SKM-1 treated with dmso at 0.1 percent for 144 hours (cell line): ENCODE data around the gene RHOD.

Experiments
- DNase-seq: peaks from one replicate; lab custom pipeline; 2025; ENCODE audit not compliant: unreplicated experiment; lab: John Stamatoyannopoulos, UW

The RHOD gene, protein sequence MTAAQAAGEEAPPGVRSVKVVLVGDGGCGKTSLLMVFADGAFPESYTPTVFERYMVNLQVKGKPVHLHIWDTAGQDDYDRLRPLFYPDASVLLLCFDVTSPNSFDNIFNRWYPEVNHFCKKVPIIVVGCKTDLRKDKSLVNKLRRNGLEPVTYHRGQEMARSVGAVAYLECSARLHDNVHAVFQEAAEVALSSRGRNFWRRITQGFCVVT

DNA sequence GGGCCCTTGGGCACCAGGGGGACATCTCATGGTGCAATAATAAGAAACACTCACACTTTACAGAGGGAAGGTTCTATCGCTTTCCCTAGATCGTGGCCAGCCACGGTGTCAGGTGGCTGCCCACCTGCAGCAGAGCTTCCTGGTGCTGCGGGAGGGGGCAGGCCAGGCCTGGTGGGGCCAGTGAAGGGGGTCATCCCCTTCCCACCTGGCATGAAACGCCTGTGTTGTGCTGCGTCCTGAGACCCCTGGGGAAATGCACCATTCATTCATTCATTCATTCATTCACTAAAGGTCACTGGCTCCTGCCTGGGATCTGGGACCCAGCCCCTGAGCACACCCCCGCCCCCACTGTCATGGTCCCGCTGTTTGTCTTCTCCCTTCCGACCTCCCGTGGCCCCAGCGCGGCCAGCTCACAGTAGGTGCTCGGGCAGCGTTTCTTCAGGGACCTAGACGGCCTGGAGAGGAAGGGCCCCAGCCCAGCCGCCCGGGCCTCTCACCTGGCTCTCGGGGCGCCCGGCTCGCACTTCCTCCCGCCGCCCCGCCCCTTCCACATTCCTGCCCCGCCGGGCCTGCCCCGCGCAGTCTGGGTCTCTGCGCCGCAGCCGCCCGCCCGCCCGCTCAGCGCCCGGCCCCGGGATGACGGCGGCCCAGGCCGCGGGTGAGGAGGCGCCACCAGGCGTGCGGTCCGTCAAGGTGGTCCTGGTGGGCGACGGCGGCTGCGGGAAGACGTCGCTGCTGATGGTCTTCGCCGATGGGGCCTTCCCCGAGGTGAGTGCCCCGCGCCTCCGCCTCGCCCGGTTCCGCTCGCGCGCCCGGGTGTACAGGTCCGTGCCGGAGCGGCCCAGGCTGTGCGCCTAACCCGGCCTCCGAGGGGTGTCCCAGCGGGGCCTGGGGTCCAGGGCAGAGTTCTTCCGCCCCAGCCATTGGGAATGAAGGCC is at the start of gene RHOD:
Gene RHOD (plus strand): TSS at position 581 of the 938 bp plus-strand sequence. CDS start 56 bp downstream, at position 637.
- no peak for DNase-seq

DNA sequence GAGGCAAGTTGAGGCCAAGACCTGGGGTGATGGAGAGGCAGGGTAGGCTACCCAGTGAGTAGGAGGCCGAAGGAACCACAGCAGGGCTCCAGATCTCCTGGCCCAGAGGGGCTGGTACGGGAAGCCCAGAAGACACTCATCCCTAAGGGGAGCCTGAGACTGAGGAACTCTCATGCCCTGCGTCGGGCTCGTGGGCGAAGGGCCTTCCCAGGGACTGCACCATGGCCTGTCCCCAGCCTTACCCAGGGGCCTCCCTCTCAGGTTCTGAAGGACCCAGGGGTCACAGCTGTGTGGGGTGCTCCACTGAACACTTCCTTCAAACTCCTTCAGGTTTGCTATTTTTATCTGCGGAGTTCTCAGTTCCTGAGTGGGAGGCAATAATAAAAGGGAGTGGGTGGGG is 49.5 kb upstream of the RHOD start:
- no peak for DNase-seq

DNA sequence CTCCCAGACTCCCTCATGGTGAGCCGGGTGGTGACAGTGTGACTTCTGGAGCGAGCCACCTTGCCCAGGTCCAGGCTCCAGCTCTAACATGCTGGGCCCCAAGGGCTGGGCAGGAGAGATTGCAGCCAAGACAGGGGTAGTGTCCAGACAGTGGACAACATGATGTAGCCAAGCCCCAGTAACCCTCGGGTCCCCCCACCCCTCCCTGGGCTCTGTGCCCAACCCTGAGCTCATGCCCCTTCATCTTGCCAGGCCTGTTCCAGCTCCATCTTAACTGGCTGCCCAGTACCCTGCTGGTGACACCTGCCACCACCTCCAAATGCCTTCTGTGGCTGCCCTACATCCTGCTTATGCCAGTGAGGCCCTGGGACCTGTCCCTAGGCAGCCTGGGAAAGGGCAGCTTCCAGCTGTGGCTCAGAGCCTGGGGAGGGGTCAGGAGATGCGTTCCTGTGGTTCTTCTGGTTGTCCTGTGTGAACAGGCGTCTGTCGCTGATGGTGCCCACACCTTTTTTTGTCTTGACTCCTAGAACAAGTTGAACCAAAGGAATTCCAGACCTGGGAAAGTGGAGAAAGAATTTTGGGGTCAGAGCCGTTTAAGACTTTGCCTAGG is 46.2 kb upstream of the RHOD start:
- DNase-seq: no peak

DNA sequence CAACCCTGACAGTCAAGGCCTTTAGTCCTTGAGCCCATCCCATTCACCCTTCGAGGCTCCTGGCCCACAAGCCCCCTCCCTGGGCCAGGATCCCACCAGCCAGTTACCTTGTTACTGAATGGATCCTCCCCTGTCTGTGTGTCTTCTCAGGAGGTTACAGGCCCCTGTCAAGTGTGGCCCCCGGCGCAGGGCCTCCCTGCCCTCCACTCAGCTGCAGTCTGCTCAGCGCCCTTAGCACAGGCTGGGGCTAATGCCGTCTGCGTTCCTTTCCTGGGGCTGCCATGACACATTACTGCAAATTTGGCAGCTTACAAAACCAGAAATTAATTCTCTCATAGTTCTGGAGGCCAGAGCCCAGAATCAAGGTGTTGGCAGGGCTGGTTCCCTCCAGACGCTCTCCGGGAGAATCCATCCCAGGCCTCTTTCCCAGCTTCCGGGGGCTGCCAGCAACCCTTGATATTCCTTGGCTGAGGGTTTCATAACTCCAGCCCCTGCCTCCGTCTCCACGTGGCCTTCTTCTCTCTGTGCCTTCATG is 43.1 kb upstream of the RHOD start:
- DNase-seq: no peak

DNA sequence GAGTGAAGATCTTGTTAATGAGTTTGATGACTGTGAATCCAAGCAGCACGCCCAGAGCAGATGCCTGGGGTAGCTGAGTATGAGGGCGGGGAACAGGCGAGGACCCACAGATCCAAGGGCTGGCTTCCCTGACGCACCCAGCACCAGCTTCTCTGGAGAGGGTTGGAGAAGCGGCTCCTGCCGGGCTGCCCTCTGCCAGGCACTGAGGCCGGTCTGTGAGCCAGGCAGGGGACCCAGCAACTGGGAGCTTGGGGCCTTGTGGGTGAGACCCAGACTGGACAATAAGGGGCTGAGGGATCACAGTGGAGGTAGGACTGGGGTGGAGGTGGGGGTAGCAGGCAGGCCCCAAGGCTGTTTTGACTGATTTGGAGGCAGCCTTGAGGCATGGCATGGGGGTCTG is 42.3 kb upstream of the RHOD start:
- no peak for DNase-seq

DNA sequence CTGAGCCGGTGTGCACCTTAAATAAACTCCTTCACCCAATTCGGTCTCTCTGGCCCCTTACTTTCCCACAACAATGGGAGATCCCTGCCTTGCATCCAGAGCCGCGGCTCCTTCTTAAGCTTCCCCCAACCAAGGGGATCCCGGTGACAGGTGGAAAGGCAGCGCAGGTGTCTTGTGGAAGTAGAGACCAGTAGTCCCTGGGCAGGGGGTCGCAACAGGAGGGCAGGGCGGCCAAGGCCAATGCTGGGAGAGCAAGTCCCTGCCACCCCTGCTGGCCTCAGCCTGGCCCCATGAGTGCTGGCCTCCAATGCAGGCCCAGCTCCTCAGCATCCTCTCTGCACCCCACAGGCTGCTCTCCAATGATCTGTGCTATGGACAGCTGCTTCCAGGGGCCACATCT is 41.6 kb upstream of the RHOD start:
- no peak for DNase-seq

DNA sequence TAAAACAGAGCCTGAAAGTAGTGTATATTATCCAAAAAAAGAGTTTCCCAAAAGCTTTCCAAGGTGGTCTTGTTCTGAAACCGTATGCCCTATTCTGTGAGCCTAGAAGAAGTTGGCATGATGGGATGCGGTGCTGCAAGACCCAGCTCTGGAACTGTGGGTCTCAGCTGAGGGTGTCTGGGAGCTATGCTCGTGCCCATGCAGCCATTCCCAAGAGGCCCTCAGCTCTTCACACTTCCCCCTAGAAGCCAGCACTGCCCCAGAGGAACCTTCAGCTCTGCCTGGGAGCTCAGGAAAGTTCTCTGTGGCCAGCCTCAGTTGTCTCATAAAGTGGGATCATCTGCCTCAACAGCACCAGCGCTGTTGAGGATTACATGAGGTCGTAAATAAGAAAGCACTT is 40.1 kb upstream of the RHOD start:
- DNase-seq: no peak

DNA sequence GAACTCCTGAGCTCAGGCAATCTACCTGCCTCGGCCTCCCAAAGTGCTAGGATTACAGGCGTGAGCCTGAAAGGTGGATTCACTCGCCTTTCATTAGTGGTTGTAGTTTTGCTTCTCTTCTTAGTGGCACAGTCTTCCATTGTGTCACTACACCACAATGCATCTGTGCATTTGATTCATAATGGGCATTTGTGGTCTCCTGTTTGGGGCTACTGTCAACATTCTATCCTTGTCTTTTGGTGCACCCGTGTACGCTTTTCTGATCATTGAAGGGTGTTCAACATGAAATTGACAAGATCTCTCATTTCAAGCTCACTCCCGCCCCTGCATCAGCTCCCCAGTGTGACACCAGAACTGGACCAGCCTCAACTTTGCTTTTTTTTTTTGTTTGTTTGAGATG is 35.7 kb upstream of the RHOD start:
- no peak for DNase-seq

DNA sequence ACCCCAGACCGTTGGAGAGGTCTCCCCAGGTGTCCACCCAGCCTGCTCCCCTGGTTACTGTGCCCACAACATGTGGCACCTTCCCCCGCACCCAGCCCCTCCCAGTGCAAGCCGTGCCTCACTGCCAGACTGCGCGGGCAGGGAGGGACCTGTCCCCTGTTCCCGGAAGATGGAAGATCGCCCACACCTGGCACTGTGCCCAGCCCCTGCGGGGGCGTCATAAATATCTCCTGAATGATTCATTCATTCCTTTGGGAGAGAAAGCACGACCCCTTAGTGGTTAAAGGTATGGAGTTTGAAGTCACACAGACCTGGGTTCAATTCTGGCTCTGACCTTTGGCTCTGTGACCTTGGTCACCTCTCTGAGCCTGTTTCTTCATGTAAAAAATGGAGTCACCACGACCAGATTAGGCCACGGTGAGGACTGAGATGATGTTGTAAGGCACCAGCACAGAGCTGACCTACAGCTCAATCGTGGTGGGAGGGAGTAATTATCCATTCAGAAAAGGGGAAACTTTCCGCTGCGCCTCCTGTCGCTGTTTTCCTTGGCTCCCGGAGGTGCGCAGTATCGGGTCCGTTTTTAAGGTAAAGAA is 34.2 kb upstream of the RHOD start:
- no peak for DNase-seq

DNA sequence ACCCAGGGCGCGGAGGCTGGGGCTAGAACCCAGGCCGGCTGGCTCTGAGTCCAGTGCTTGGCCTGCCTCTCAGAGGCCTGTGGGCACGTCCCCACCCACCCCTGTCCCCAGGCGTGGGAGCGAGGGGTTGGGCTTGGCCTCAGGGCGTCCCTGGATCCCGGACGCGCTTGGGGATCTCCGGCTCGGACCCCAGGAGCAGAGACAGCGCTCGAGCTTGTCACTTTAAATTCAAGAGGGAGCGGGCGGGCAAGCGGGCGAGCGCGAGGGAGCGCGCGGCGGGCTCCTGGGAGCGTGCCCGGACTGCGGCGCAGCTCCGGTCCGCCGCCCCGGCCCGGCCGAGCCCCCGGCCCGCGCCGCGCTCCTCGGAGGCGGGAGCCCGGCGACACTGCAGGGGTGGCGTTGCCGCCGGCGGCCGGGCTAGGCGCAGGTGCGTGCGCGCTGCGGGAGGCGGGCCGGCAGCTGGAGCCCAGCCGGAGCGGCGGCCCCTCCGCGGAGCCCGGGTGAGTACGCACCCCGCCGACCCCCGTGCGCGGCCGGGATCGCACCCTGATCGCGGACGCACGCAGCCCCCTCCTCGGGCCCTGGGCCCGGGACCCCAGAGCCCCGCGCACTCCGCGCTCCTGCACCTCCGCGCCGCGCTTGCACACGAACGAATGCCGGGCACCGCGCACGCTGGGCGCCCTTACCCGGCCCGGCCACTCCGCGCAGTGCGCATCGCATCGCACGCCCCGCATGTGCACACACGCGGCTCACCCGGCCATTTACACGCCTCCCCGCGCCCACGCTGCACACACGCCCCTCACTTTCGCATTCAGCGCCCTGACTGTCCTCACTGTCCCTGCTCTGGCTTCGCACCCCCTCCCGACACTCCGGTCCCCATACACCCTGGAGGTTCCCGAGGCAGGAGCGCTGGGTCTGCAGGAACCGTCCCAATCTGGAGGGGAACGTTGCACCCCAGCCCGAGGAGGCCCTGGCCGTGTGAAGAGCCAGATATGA is 33.4 kb upstream of the RHOD start, which contains the start of gene SYT12:
Gene SYT12 (plus strand): TSS at position 174 of the 996 bp plus-strand sequence. CDS start 7,011 bp downstream, outside the sequence.
- no peak for DNase-seq

DNA sequence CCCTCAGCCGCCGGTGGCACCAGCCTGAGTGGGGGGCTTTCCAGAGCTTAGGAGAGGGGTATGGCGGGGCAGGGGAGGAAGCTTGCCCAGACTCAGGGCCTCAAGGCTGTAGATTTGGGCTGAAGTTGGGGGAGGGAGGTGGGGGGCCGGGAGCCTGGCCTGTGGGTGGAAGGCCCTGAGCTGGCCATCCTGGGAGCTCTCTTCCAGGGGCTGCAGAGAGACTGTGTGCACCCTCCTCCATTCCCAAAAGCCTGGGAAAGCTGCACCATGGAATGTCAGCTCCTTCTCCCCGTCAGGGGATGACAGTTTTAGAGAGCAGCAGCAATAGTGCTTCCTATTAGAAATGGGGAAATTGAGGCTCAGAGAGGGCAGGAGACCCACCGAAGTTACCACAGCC is 32.7 kb upstream of the RHOD start:
- DNase-seq: no peak

DNA sequence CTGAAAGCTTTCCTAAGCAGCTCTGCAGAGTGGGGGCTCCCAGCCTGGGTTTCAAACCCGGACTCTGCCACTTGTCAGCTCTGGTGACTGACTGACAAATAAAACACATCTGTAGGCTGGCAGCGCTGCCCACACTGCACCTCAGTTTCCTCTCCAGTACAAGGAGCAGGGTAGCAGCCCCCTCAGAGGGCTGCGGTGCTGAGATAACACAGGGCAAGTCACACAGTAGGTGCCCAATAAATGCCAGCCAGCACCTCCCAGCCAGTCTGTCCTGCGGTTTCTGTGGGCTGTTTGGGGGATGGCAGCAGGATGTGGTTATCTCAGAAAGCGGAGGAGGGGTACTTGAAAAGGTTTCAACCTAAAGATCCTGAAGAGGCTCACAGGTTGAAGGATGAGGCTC is 32.2 kb upstream of the RHOD start:
- DNase-seq: no peak

DNA sequence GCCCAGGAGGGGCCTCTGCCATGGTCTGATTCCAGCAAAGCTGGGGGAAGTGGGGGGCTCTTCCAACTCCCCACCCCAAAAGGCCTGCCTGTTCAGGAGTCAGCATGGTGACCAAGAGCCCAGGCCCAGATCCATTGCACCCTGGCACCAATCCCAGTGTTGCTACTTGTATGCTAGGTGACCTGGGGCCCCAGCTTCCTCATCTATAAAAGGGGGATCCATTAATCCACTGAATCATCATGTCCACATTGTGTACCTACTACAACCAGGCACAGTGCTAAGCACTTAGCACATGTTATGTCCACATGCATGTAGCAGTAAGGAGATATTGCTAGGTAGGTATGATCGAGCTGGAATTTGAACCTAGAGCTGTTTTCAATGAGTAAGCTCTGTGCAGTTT is 31.7 kb upstream of the RHOD start:
- no peak for DNase-seq

DNA sequence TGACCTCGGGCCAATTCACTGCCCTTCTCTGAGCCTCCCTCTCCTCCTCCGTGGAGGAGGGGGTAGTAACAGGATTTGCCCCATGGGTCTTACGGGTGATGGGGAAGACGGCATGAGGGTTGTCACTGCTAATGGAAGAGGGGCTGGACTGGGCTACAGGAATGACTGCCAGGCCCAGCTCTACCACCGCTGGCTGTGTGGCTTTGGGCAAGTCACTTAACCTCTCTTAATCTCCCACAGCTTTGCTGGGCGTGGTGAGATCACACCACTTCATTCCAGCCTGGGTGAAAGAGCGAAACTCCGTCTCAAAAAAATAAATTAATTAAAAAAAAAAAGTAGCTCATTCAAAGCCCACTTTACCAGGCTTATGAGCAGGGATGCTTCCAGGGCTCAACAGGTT is 30.9 kb upstream of the RHOD start:
- no peak for DNase-seq

DNA sequence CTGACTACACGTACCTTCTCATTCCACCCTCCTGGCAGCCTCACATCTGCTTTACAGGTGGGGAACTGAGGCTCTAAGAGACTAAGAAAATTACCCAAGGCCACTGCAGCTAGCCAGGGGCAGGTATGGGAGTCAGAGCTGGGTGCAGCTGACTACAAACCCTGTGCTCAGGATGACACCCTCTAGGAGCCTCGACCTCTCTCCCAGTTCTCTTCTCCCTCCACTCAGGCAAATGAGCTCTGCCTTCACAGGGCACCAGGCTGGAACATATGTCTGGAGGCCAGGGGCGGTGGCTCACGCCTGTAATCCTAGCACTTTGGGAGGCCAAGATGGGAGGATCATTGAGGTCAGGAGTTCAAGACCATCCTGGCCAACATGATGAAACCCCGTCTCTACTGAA is 29.7 kb upstream of the RHOD start:
- DNase-seq: no peak

DNA sequence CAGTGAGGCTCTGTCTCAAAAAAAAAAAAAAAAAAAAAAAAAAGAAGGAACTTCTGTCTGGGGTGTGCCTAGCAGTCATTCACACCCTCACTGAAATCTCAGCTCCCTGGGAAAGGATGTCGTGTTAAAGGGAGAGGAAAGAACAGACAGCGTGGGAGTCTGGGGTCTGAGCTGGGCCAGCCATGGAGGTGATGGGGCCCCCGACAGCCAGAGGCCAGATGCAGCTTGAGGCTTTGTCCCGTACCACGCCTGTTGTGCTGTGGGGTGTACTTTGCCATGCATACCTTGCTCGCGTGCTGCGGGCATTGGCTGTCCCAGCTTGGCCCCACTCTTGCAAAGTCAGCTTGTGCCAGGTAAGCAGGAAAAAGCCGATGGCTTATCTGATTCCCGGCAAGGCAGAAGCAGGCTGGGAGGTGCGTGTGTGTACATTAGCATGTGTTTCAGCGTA is 29.1 kb upstream of the RHOD start:
- DNase-seq: no peak

DNA sequence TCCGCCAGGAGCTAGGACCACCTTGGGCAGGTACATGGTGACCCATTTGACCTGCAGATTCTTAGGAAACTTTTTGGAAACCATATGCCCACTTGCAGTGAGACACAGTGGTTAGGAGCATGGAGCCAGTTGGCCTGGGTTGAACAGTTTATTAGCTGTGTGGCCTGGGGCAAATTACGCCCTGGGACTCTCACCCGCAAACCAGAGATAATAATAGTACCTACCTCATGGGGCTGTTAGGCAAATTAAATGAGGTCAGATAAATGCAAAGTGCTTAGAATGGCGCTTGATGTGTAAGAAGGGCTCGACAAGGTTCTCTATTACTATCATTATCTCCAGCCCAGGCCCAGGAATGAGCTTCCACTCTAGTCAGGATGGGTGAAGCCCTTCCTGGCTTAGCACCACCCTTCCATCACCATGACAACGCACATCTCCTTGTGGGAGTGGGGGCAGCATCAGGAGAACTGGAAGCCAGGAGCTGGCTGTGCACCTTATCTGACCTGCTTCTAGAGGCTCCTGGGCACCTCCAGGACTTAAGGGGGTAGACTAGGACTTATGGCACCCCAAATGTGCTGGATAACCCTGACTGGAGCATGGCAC is 28.6 kb upstream of the RHOD start:
- no peak for DNase-seq

DNA sequence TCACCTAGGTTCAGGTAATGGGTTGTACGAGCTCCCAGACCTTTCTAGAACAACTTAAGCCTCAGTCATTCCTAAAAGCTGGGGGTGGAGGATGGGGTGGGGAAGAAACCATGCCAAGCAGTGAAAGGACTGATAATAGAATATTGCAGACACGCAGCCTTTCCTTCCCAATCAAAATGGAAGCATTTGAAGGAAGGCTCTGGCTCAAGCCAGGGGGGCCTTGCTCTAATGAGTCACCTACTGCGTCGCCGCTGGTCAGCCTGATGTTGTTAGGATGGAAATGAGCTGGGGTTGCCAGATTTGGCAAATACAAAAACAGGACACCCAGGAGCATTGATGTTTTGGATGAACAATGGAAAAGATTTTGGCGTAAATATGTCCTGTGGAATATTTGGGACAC is 27.5 kb upstream of the RHOD start:
- DNase-seq: no peak

DNA sequence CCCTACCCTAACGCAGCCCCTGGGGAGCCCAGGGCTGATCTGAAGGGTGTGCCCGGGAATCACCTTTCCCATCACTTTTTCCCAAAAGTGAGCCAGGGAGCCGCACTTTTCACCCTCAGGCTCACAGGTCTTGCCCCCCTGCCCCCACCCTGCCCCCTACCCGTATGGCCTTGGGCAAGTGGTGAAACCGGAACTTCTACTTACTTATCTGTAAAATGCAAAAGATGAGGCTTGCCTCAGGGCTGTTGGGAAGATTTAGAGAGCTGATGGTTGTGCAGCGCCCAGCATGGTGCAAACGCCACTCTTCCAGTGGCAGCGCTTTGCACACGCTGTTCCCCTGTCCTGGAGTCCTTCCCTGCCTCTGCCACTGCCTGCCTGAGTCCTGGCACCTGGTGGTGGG is 25.7 kb upstream of the RHOD start:
- no peak for DNase-seq
